HFFc6 (cell line): ENCODE results near the gene RLN3. TPM values are rescaled to one million over a fixed set of nuclear protein-coding genes. Genes with fewer than 3 reads are reported as not detected.
A peak's percentile ranks its signal among the peaks of the same experiment; 100 is the strongest.

Experiments used
- DNase-seq: peaks from one replicate; pipeline ENCODE4 v3.0.0-alpha.2; 2018
- H3K27ac Mint-ChIP-seq: 2 replicates; pipeline ENCODE4 v1.8.0; 2020; ENCODE audit warnings: mild to moderate bottlenecking, mixed read lengths
- H3K27me3 Mint-ChIP-seq: 2 replicates; pipeline ENCODE4 v1.8.0; 2021; ENCODE audit warnings: mild to moderate bottlenecking, moderate library complexity, mixed read lengths; ENCODE audit not compliant: insufficient read depth
- H3K36me3 Mint-ChIP-seq: 2 replicates; pipeline ENCODE4 v1.8.0; 2021; ENCODE audit warnings: low read depth, mixed read lengths
- H3K4me1 Mint-ChIP-seq: 2 replicates; pipeline ENCODE4 v1.8.0; 2020; ENCODE audit warnings: low read depth, mixed read lengths
- H3K4me3 Mint-ChIP-seq: 2 replicates; pipeline ENCODE4 v1.8.0; 2020; ENCODE audit warnings: mild to moderate bottlenecking, moderate library complexity, mixed read lengths
- H3K9me3 Mint-ChIP-seq: 2 replicates; pipeline ENCODE4 v1.8.0; 2020; ENCODE audit warnings: mild to moderate bottlenecking, mixed read lengths
- total RNA-seq, 6 experiments: library from RNA; stranded (reverse); fragmentation: NEBNext Ultra II Directional; extraction: Animal tissue kit (Norgen Biotek cat#: 25700); gene quantifications; 2 replicates in 1 of 6; 3 replicates in 5 of 6; pipeline ENCODE4 v1.2.3, GENCODE V29; 2021
- TF ChIP-seq, protein P1 (sequence below): fragments of 200-600 bp; sonication (generic); IDR thresholded peaks from 2 replicates; pipeline ENCODE4 v1.5.0; 2021; ENCODE audit warnings: antibody characterized with exemption, mild to moderate bottlenecking

Gene RLN3
- total RNA-seq, 6 experiments from 2014 or later, result not detected

GRCh38 chr19:14073925-14074838 lies 46.2 kb downstream of the RLN3 start:
- Mint-ChIP-seq H3K27me3 (no peaks in the 10 kb centered on the region; the same call in 1 of the 2 replicates), H3K4me1 (peaks cover 16% of the 10 kb centered on the region), H3K27ac (peak overlapping the region; percentile 90), H3K36me3 (no peaks in the 10 kb centered on the region), H3K9me3 (no peaks in the 10 kb centered on the region), H3K4me3 (peak overlapping the region; percentile 98)
- TF ChIP-seq, protein P1, sequence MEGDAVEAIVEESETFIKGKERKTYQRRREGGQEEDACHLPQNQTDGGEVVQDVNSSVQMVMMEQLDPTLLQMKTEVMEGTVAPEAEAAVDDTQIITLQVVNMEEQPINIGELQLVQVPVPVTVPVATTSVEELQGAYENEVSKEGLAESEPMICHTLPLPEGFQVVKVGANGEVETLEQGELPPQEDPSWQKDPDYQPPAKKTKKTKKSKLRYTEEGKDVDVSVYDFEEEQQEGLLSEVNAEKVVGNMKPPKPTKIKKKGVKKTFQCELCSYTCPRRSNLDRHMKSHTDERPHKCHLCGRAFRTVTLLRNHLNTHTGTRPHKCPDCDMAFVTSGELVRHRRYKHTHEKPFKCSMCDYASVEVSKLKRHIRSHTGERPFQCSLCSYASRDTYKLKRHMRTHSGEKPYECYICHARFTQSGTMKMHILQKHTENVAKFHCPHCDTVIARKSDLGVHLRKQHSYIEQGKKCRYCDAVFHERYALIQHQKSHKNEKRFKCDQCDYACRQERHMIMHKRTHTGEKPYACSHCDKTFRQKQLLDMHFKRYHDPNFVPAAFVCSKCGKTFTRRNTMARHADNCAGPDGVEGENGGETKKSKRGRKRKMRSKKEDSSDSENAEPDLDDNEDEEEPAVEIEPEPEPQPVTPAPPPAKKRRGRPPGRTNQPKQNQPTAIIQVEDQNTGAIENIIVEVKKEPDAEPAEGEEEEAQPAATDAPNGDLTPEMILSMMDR, result no peak
- DNase-seq, result no peak

DNA sequence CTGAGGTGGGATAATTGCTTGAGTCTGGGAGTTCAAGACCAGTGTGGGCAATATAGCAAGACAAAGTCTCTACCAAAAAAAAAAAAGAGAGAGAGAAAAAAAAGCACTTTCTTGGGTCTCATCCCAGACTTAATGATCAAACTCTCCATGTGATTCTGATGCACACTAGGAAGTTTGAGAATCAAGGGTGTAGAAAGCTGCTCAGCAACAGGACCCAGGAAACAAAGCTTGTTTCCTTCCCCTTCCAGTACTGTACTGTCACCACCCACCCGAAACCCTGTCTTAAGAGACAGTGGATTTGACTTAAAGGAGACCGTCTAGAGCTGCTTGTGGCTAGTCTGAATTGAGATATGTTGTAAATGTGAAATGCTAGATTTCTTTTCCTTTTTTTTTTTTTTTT lies 50.5 kb downstream of the RLN3 start:
- DNase-seq, result no peak
- Mint-ChIP-seq H3K27me3 (no peaks in the 10 kb centered on the region; the same call in 1 of the 2 replicates), H3K27ac (no peak overlapping the region; the same call in 1 of the 2 replicates), H3K36me3 (no peaks in the 10 kb centered on the region), H3K4me1 (peaks cover 33% of the 10 kb centered on the region), H3K4me3 (no peak overlapping the region), H3K9me3 (no peaks in the 10 kb centered on the region)
- TF ChIP-seq, protein P1, result no peak

Other genes with a start within 250 kb of the RLN3 start
- 1 to 10 TPM; 5.0 to 6.0 (median 5.2) TPM for gene ZSWIM4, start 232.7 kb upstream of the RLN3 start, total RNA-seq
- gene NANOS3, start 151.0 kb upstream of the RLN3 start, total RNA-seq, result 1 to 10 TPM in 5 of 6 experiments, under 1 TPM in 1; 0.91 to 1.7 (median 1.4) TPM
- under 1 TPM; 0.37 to 0.67 (median 0.55) TPM for gene BRME1, start 122.0 kb upstream of the RLN3 start, total RNA-seq
- 10 to 100 TPM; 22.9 to 28.3 (median 25.5) TPM for gene CC2D1A, start 121.9 kb upstream of the RLN3 start, total RNA-seq
- 10 to 100 TPM; 10.1 to 13.7 (median 12.2) TPM for gene PODNL1, start 89.7 kb upstream of the RLN3 start, total RNA-seq
- gene DCAF15, start 75.6 kb upstream of the RLN3 start, total RNA-seq, result 10 to 100 TPM; 19.9 to 29.0 (median 26.5) TPM
- 10 to 100 TPM; 11.6 to 13.0 (median 12.2) TPM for gene RFX1, start 21.8 kb upstream of the RLN3 start, total RNA-seq
- gene IL27RA, start 3.6 kb downstream of the RLN3 start, total RNA-seq, result 1 to 10 TPM; 4.7 to 6.1 (median 5.1) TPM
- 1 to 10 TPM; 1.2 to 4.0 (median 2.8) TPM for gene PALM3, start 33.9 kb downstream of the RLN3 start, total RNA-seq
- gene MISP3, start 44.6 kb downstream of the RLN3 start, total RNA-seq, result 1 to 10 TPM in 2 of 6 experiments, under 1 TPM in 4; 0.62 to 1.2 (median 0.88) TPM
- gene C19orf67, start 57.6 kb downstream of the RLN3 start, total RNA-seq, result not detected
- gene SAMD1, start 62.6 kb downstream of the RLN3 start, total RNA-seq, result 10 to 100 TPM; 33.0 to 48.6 (median 35.9) TPM
- gene PRKACA, start 89.6 kb downstream of the RLN3 start, total RNA-seq, result 100 to 1,000 TPM; 137 to 170 (median 149) TPM
- gene ASF1B, start 108.4 kb downstream of the RLN3 start, total RNA-seq, result 10 to 100 TPM; 11.0 to 22.8 (median 18.6) TPM
- 1 to 10 TPM; 1.6 to 2.9 (median 2.2) TPM for gene ADGRL1, start 178.0 kb downstream of the RLN3 start, total RNA-seq